HCT116 (cell line): ENCODE measurements around the gene PEAK1.

Experiments used
- JUND ChIP-seq: IDR thresholded peaks from 2 replicates; pipeline ENCODE4 v1.6.1; 2012
- POLR2A ChIP-seq: IDR thresholded peaks from 2 replicates; pipeline ENCODE4 v1.7.0; 2011; ENCODE audit warnings: borderline replicate concordance; ENCODE audit not compliant: insufficient read depth, insufficient read length; ENCODE audit errors: extremely low read depth
- SIN3A ChIP-seq: IDR thresholded peaks from 2 replicates; pipeline ENCODE4 v1.6.1; 2012; ENCODE audit warnings: low read depth

- TF ChIP-seq SIN3A (no peak), JUND (no peak), POLR2A (no peak)
Observed at GRCh38 chr15:77168616-77169015, 251.3 kb downstream of the PEAK1 start.
